PC-9 (cell line): ENCODE data around the gene ISOC2. TPM values are rescaled to one million over a fixed set of nuclear protein-coding genes. Genes with fewer than 3 reads are reported as not detected.
"Not testable (repeated sequence)": the region's sequence is repeated elsewhere in the genome, so short reads cannot be mapped to it uniquely, and the experiment has no call there.

Experiments used
- BruUV-seq: library from RNA; stranded (reverse); fragments of 400-500 nt; replicated peaks from 2 replicates; lab custom pipeline; 2021; lab: Mats Ljungman, UMichigan
- CTCF ChIA-PET: fragments of 300-600 bp; sonication (Branson Sonifier 250); formaldehyde crosslinking; loops from one replicate; lab custom pipeline; 2022; ENCODE audit warnings: antibody characterized with exemption; lab: Charles Lee
- POLR2A ChIA-PET: fragments of 300-600 bp; sonication (Branson Sonifier 250); formaldehyde crosslinking; loops from one replicate; lab custom pipeline; 2022; ENCODE audit warnings: antibody characterized with exemption; ENCODE audit not compliant: unreplicated experiment; lab: Charles Lee
- DNase-seq, 2 experiments: peaks; one replicate each; pipeline versions ENCODE4 v3.0.0 to v3.0.0-alpha.2; 2015 to 2022; ENCODE audit warnings: mixed read lengths in 1 of 2
- H2AFZ ChIP-seq: fragments of 200-600 bp; sonication (generic); 2 replicates; pipeline ENCODE4 v1.8.1; 2017; ENCODE audit warnings: antibody characterized with exemption
- H3F3A ChIP-seq: fragments of 200-600 bp; sonication (generic); 2 replicates; pipeline ENCODE4 v1.8.1; 2017; ENCODE audit warnings: antibody characterized with exemption, mild to moderate bottlenecking, low read depth; ENCODE audit not compliant: insufficient read depth
- H3K27ac ChIP-seq: fragments of 200-600 bp; sonication (generic); 2 replicates; pipeline ENCODE4 v1.6.1; 2016; ENCODE audit warnings: mixed run types
- H3K27me3 ChIP-seq: fragments of 200-600 bp; sonication (generic); 2 replicates; pipeline ENCODE4 v1.6.1; 2016; ENCODE audit warnings: low read depth, mixed run types; ENCODE audit not compliant: insufficient read depth
- H3K36me3 ChIP-seq: fragments of 200-600 bp; sonication (generic); 2 replicates; pipeline ENCODE4 v1.6.1; 2016; ENCODE audit warnings: low read depth, mixed run types
- H3K4me1 ChIP-seq: fragments of 200-600 bp; sonication (generic); replicated peaks from 2 replicates; pipeline ENCODE4 v1.6.1; 2016; ENCODE audit warnings: mixed run types; ENCODE audit not compliant: insufficient read depth
- H3K4me2 ChIP-seq: fragments of 200-600 bp; sonication (generic); 2 replicates; pipeline ENCODE4 v1.6.1; 2017; ENCODE audit warnings: mixed run types
- H3K4me3 ChIP-seq: fragments of 200-600 bp; sonication (generic); 2 replicates; pipeline ENCODE4 v1.6.1; 2016; ENCODE audit warnings: mixed run types
- H3K79me2 ChIP-seq: fragments of 200-600 bp; sonication (generic); 2 replicates; pipeline ENCODE4 v1.6.1; 2017; ENCODE audit warnings: low read depth, mixed run types
- H3K9me2 ChIP-seq: fragments of 200-600 bp; sonication (generic); 2 replicates; pipeline ENCODE4 v1.8.1; 2017; ENCODE audit warnings: mild to moderate bottlenecking; ENCODE audit not compliant: insufficient read depth
- H3K9me3 ChIP-seq: fragments of 200-600 bp; sonication (generic); 2 replicates; pipeline ENCODE4 v1.8.1; 2016; ENCODE audit warnings: low read depth; ENCODE audit not compliant: insufficient read depth
- H4K20me1 ChIP-seq: fragments of 200-600 bp; sonication (generic); 2 replicates; pipeline ENCODE4 v1.8.1; 2017; ENCODE audit not compliant: insufficient read depth
- CTCF ChIP-seq: fragments of 200-600 bp; sonication (generic); conservative IDR thresholded peaks from 2 replicates; pipeline ENCODE4 v1.6.1; 2017; ENCODE audit warnings: mixed run types, antibody characterized with exemption, mild to moderate bottlenecking, moderate library complexity
- EZH2 ChIP-seq: fragments of 200-600 bp; sonication (generic); IDR thresholded peaks from 2 replicates; pipeline ENCODE4 v1.8.0; 2017; ENCODE audit warnings: antibody characterized with exemption, low read depth
- intact Hi-C: fragments of 100-400 bp; cut with micrococcal nuclease; formaldehyde crosslinking; loops from one replicate; pipeline ENCODE4 v1.10.0; 2022; ENCODE audit not compliant: unreplicated experiment
- total RNA-seq: library from RNA; stranded (reverse); gene quantifications from 2 replicates; pipeline ENCODE4 v1.2.3, GENCODE V29; 2021

Gene ISOC2
- total RNA-seq, 1 experiment from 2014 or later, result 92.4 TPM

- H3K4me3 ChIP-seq, result no peak overlapping the region
- no peaks in the 10 kb centered on the region for H3F3A ChIP-seq
- no peak overlapping the region for H2AFZ ChIP-seq
- ChIA-PET POLR2A (no interaction called here), CTCF (interaction anchor here (0.6 to 1.3 kb wide), 2 partner anchors 21 to 258 kb away, joined by 3 read pairs; partner anchors contain the start of gene DNAAF3)
- H3K4me2 ChIP-seq, result no peak overlapping the region
- H3K27me3 ChIP-seq, result peaks cover 86% of the 10 kb centered on the region
- intact Hi-C loops, result no loop called here
- TF ChIP-seq CTCF (no peak), EZH2 (no peak)
- H3K9me3 ChIP-seq, result no peaks in the 10 kb centered on the region
- H3K9me2 ChIP-seq, result no peaks in the 10 kb centered on the region
- no peak for DNase-seq
- no TSS peak for BruUV-seq
- H3K79me2 ChIP-seq, result no peaks in the 10 kb centered on the region
- H4K20me1 ChIP-seq, result no peaks in the 10 kb centered on the region; the same call in 1 of the 2 replicates
- no peak overlapping the region for H3K27ac ChIP-seq
- H3K36me3 ChIP-seq, result no peaks in the 10 kb centered on the region
- no peaks in the 10 kb centered on the region for H3K4me1 ChIP-seq
Measured at GRCh38 chr19:55424518-55424917, 36.9 kb downstream of the ISOC2 start.

- H3K4me2 ChIP-seq, result no peak overlapping the region
- H3K79me2 ChIP-seq, result no peaks in the 10 kb centered on the region
- H2AFZ ChIP-seq, result no peak overlapping the region
- H3K27ac ChIP-seq, result no peak overlapping the region
- H3K4me3 ChIP-seq, result no peak overlapping the region
- no peaks in the 10 kb centered on the region for H3F3A ChIP-seq
- H3K36me3 ChIP-seq, result no peaks in the 10 kb centered on the region
- H3K9me2 ChIP-seq, result no peaks in the 10 kb centered on the region
- no peak for TF ChIP-seq EZH2
- TF ChIP-seq CTCF, result no peak
- intact Hi-C loops, result no loop called here
- BruUV-seq, result no TSS peak
- H4K20me1 ChIP-seq, result no peaks in the 10 kb centered on the region; the same call in 1 of the 2 replicates
- POLR2A ChIA-PET, result no interaction called here
- no peak for DNase-seq
- H3K9me3 ChIP-seq, result no peaks in the 10 kb centered on the region
- CTCF ChIA-PET, result no interaction called here
- H3K4me1 ChIP-seq, result no peaks in the 10 kb centered on the region
- peaks cover 76% of the 10 kb centered on the region for H3K27me3 ChIP-seq
Measured at GRCh38 chr19:55423225-55424005, 38.0 kb downstream of the ISOC2 start.

GRCh38 chr19:55421281-55421680, 40.2 kb downstream of the ISOC2 start:
- H4K20me1 ChIP-seq, H3K9me3 ChIP-seq, H3K4me3 ChIP-seq, H3K9me2 ChIP-seq, intact Hi-C loops, H3F3A ChIP-seq, BruUV-seq, CTCF ChIA-PET, POLR2A ChIA-PET, H3K4me2 ChIP-seq, H3K27ac ChIP-seq, H2AFZ ChIP-seq, H3K79me2 ChIP-seq, H3K36me3 ChIP-seq, H3K4me1 ChIP-seq: not testable (repeated sequence)
- peaks cover 61% of the 10 kb centered on the region for H3K27me3 ChIP-seq
- peak in 1 of 2 experiments; percentile 16 for DNase-seq
